Measurements from ENCODE around the gene CFAP46.

CFAP46 gene

DNA sequence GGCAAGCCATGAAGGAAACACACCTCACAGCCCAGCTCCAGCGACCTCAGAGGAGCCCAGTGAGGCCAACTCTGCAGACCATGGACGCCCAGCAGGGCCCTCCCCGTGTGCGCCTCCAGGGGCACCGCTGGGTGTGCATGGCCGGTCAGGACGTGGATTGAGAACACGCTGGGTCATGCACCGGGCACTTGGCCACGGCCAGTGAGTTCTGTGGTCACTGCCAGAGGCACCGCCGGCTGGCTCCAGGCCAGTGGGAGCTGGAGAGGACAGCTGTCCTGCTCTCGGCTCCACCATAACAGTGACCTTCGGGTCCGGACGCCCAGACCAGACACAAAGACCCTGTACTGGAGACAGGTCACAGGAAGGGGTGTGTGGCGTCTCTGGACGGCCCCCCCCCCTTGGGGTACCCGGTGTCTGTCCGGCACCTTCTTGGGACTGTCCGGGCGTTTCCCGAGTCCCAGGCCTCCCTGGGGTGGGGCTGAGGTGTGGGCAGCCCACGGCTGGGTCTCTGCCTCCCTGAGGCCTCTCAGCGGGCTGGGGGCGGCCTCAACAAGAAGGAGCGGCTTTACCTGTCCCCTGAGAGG, 106.0 kb downstream of the CFAP46 start:
- no peak overlapping the region for H3K27ac ChIP-seq

DNA sequence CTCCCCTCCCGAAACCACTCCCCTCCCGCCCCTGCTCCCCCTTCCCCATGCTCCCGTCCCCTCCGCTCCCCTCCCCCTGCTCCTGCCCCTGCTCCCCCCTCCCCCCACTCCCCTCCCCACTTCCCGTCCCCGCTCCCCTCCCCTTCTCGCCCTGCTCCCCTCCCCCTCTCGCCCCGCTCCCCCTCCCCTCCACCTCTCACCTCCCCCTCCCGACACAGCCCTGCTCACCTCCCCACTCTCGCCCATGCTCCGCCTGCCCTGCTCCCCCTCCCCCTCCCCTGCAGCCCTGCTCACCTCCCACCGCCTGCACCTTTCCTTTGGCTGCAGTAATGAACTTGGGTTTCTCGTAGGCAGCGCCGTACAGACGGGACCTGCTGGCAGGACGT, 106.5 kb downstream of the CFAP46 start:
- TF ChIP-seq, protein P1, sequence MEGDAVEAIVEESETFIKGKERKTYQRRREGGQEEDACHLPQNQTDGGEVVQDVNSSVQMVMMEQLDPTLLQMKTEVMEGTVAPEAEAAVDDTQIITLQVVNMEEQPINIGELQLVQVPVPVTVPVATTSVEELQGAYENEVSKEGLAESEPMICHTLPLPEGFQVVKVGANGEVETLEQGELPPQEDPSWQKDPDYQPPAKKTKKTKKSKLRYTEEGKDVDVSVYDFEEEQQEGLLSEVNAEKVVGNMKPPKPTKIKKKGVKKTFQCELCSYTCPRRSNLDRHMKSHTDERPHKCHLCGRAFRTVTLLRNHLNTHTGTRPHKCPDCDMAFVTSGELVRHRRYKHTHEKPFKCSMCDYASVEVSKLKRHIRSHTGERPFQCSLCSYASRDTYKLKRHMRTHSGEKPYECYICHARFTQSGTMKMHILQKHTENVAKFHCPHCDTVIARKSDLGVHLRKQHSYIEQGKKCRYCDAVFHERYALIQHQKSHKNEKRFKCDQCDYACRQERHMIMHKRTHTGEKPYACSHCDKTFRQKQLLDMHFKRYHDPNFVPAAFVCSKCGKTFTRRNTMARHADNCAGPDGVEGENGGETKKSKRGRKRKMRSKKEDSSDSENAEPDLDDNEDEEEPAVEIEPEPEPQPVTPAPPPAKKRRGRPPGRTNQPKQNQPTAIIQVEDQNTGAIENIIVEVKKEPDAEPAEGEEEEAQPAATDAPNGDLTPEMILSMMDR (conservative IDR thresholded peaks at IDR 0.05) = no peak
- H3K27ac ChIP-seq = no peak overlapping the region

More for the DNA sequence above, 106.0 kb downstream of the CFAP46 start:
- TF ChIP-seq, protein P1 (conservative IDR thresholded peaks at IDR 0.05) = no peak

DNA sequence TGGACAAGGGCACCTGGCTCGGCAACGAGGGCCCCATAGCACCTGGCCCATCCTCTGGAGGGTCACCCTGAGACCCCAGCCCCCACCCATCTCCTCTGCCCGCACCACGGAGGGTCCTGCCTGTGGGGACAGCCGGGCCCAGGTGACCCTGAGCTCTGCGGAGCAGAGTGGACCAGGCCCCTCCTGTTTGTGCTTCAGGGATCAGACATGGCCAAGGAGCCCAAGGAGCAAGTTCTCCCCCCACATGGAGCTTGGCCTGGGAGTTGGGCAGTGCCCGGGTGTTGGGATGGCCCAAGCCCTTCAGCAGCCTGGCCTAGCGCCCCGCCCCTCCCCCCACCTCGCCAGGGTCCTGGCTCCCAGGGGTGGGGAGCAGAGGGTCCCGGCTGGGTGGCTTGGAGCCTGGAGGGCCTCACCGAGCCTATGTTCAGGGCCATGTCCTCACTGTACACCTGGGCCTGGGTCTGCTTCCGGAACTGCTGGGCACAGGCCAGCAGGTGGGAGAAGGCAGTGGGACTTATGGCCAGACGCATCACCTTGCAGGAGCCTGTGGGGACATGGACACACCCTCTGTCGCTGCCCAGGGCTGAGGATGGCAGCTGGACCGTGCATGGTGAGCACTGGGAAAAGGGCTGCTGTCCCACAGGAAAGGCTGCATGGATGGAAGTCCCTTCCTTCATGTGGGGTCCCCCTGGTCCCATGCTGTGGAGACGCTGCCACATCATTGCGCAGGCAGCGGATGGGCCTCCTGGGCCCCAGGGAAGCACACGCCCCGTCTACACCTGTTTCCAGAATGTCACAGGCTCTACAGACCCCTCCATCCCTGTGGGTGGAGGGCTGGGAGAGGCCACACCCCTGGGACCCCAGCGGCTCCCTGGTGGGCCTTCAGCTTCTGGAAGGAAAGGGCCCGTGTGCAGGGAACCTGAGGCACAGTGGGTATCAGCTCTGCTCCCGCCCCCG, 107.2 kb downstream of the CFAP46 start:
- TF ChIP-seq, protein P1 (conservative IDR thresholded peaks at IDR 0.05) = no peak
- H3K27ac ChIP-seq = no peak overlapping the region

DNA sequence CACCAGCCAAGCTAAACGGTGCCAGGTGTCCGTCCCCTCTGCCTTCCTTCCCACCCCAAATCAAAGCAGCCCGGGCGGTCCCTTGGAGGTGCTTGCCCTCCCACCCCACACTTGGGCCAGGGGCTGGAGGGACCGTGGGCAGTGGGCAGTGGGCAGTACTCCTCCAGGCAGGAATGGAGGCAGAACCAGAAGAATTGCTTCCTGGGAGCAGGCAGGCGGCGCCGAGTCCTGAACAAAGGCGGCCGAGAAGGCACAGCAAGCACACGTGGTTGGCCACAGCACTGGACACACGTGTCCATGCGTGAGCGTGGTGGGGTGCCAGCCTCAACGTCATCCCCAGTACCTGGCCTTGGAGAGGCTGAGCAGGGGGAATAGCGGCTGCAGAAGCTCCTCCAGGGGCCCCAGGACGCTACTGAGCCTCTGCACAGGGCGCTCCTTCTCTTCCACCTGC, 108.0 kb downstream of the CFAP46 start:
- TF ChIP-seq, protein P1 (conservative IDR thresholded peaks at IDR 0.05) = no peak
- no peak overlapping the region for H3K27ac ChIP-seq

DNA sequence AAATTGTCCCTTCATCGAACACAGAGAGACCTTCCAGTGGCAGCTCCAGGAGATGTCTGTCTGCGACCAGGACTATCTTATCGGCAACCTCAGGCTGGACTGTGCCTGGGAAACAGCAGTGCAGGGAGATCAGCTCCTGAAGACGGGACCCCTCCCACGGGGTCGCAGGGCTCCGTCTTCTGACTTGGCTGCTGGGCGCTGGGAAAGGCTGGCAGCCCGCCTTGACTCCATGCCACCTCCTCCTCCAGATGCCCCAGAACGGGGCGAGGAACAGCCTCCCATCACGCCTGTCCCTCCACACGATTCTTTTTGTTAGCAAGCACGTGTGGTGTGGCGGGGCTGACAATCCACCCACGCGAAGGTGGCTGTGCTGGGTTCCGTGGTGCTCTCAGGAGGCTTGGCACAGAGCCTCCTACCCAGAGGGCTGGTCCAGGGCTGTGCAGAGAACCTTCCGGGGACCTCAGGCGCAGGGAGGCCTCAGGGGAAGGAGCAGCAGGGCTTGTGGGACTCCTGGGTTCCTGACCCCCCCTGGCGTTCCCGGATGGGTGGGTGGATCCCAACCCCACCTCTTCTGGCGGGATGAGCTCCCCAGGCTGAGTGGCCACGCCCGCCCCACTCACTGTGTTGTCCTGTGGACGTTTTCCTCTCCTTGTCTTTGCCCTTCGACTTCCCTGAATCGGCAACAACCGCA, 108.8 kb downstream of the CFAP46 start:
- TF ChIP-seq, protein P1 (conservative IDR thresholded peaks at IDR 0.05) = no peak
- H3K27ac ChIP-seq = no peak overlapping the region

DNA sequence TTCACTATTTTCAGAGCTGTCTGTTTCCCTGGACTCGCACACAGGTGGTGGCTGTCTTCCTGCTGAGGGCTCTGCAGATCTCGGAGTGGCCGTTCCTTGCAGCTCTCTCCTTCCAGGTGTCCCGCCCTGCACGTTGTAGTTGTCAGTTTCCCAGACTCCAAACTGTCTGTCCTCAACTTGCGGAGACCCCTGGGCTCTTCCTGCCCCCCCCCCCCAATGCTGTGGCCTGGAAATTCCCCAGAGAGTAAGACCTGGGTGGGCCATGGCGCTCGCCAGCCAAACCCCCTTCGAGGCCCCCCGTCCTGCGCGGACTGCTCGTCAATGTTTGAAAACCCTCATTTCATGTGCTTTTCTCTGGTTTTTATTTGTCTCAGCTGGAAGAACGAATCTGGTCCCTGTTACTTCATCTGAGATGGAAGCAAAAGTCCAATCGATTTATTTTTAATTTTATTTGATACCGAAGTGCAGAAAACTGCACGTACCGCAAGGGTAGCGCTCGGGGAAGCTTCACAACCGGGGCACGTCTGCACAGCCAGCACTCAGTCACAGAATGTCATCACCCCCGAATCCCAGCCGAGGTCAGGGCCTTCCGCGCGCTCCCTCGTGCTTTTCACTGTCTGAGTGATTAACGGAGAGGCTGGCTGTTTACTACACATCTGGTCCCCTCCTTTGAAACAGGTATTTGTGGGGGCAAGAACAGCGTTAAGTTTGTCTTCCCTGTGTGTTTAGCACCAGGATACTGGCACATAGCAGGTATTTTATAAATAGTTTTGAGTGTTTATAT, 110.0 kb downstream of the CFAP46 start:
- TF ChIP-seq, protein P1 (conservative IDR thresholded peaks at IDR 0.05) = no peak

More for the DNA sequence above, 110.0 kb downstream of the CFAP46 start:
- H3K27ac ChIP-seq = no peak overlapping the region
